Dorsolateral prefrontal cortex (tissue), 118 donors: Measurements from ENCODE around the gene LPGAT1. TPM values are rescaled to one million over a fixed set of nuclear protein-coding genes. Genes with fewer than 3 reads are reported as not detected.

Experiments
- total RNA-seq, 120 experiments: library from RNA; stranded (reverse); gene quantifications; one replicate each; pipeline versions ENCODE4 v1.2.3 to v1.2.4, GENCODE V29; 2022

Gene LPGAT1
- total RNA-seq, 120 experiments from 2014 or later = 38.8 to 131 (median 83.4) TPM

Other genes with a start within 250 kb of the LPGAT1 start
- 1 to 10 TPM in 36 of 120 experiments, under 1 TPM in 60, not detected in 24; 0.21 to 3.0 (median 0.82) TPM for gene NEK2, start 155.1 kb downstream of the LPGAT1 start, total RNA-seq
- 10 to 100 TPM in 119 of 120 experiments, 1 to 10 TPM in 1; 9.6 to 23.7 (median 16.5) TPM for gene INTS7, start 204.8 kb upstream of the LPGAT1 start, total RNA-seq
- 1 to 10 TPM in 24 of 120 experiments, under 1 TPM in 72, not detected in 24; 0.11 to 3.4 (median 0.62) TPM for gene DTL, start 205.0 kb upstream of the LPGAT1 start, total RNA-seq